PFSK-1 (cell line): Measurements from ENCODE around the gene ARSI.

ENCODE experiments used
- FOXP2 ChIP-seq: optimal IDR thresholded peaks from 2 replicates; pipeline ENCODE3; 2011; ENCODE audit warnings: borderline replicate concordance, control low read depth, inconsistent platforms; ENCODE audit not compliant: insufficient read depth; ENCODE audit errors: extremely low read length, extremely low read depth
- POLR2AphosphoS5 ChIP-seq: IDR thresholded peaks from 2 replicates; pipeline ENCODE4 v1.6.1; 2012; ENCODE audit warnings: low read depth, mild to moderate bottlenecking, control low read depth, low read length, moderate library complexity
- SIN3A ChIP-seq: IDR thresholded peaks from 2 replicates; pipeline ENCODE4 v1.6.1; 2012; ENCODE audit warnings: mild to moderate bottlenecking, low read length, moderate library complexity, borderline replicate concordance; ENCODE audit not compliant: insufficient read depth
- TAF1 ChIP-seq: IDR thresholded peaks from 2 replicates; pipeline ENCODE4 v1.6.1; 2012; ENCODE audit warnings: low read length, control low read depth, borderline replicate concordance; ENCODE audit not compliant: insufficient read depth
- TF ChIP-seq, protein P1 (sequence below), 2 experiments: IDR thresholded peaks; 2 replicates each; pipeline versions ENCODE4 v1.6.1 to v1.8.0; 2011 to 2012; ENCODE audit warnings: low read depth in 2 of 2, low read length in 2 of 2, control low read depth in 1 of 2, inconsistent platforms in 1 of 2, mild to moderate bottlenecking in 1 of 2, moderate library complexity in 1 of 2; ENCODE audit not compliant: insufficient read depth in 1 of 2

ARSI gene

DNA sequence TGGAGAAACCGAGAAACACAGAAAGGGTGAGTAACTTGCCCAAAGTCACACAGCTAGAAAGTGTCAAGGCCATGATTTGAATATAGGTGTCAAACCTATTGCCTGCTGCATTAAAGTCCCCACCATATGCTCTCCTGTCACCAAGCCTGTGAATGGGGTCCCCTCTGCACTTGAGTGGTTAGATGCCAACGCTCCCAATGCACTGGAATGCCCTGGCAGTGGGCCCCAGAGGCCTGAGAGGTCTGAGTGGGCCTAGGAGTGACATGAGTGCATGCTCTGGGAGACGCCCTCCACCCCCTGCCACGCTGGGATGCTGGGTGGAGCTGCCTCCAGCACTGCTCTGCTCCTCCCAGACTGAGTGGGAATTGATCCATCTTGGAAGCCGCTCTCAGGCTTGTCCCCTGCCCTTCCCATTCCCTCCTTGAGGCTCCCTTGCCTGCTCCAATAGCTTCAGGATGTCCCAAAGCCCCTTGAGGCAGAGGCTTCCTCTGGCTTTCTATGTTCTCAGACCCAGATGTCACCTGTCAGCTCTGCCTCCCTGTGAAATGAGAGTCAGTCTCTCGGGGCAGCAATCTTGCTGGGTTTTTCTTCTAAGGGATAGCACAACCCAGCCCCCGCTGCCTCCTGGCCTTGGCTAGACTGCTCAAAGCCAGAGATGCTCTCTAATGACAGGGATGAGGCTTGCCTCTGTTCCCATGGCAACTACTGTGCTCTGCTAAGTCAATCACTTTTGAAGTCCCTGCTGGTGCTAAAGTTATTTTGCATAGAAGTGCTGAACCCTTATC, 6.6 kb upstream of the ARSI start:
- TF ChIP-seq SIN3A (no peak), TAF1 (no peak), POLR2AphosphoS5 (no peak), FOXP2 (no peak)
- TF ChIP-seq, protein P1, sequence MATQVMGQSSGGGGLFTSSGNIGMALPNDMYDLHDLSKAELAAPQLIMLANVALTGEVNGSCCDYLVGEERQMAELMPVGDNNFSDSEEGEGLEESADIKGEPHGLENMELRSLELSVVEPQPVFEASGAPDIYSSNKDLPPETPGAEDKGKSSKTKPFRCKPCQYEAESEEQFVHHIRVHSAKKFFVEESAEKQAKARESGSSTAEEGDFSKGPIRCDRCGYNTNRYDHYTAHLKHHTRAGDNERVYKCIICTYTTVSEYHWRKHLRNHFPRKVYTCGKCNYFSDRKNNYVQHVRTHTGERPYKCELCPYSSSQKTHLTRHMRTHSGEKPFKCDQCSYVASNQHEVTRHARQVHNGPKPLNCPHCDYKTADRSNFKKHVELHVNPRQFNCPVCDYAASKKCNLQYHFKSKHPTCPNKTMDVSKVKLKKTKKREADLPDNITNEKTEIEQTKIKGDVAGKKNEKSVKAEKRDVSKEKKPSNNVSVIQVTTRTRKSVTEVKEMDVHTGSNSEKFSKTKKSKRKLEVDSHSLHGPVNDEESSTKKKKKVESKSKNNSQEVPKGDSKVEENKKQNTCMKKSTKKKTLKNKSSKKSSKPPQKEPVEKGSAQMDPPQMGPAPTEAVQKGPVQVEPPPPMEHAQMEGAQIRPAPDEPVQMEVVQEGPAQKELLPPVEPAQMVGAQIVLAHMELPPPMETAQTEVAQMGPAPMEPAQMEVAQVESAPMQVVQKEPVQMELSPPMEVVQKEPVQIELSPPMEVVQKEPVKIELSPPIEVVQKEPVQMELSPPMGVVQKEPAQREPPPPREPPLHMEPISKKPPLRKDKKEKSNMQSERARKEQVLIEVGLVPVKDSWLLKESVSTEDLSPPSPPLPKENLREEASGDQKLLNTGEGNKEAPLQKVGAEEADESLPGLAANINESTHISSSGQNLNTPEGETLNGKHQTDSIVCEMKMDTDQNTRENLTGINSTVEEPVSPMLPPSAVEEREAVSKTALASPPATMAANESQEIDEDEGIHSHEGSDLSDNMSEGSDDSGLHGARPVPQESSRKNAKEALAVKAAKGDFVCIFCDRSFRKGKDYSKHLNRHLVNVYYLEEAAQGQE (IDR thresholded peaks at IDR 0.05; ENCODE audit: insufficient read depth in 1 of 2, low read depth in 2 of 2, low read length in 2 of 2): no peak

DNA sequence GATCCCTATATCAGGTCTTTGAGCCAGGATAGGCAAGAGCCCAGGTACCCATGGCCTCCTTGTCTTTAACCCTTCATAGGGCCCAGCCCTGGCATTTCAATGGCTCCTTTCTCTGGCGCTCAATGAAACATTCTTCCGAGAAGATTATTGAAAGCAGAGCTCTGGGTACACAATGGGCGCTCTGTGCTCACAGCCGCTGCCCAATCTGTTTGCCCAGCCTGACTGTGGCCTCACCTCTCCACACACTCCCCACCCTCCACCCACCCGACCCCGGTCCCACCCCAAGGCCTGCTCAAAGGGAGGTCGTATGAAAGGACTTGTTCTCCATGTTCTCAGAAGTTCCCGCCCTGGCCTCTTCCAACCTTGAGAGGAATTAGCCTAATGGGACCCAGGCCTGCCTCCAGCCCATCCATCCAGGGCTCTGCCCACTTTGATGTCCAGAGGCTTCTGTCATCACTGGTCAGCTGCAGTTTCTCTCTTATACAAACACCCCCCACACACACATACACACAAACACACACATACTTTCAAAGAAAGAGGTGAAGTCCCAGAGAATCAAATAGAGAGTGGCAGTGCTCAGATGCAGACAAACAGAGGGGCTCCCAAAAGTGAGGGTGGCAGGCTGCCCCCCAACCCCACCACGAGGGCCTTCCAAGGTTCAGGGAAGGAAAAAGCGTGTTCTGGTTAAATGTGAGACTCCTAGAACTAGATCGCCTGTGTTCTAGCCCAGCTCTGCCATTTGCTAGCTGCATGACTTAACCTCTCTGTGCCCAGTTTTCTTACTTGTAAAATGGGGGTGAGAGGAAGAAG, 5.1 kb upstream of the ARSI start:
- TF ChIP-seq POLR2AphosphoS5 (no peak), FOXP2 (no peak)
- TF ChIP-seq, protein P1 (IDR thresholded peaks at IDR 0.05; ENCODE audit: insufficient read depth in 1 of 2, low read depth in 2 of 2, low read length in 2 of 2): no peak

GRCh38 chr5:150306775-150307174, 4.1 kb upstream of the ARSI start:
- TF ChIP-seq TAF1 (no peak), FOXP2 (no peak), SIN3A (no peak), POLR2AphosphoS5 (no peak)
- TF ChIP-seq, protein P1 (IDR thresholded peaks at IDR 0.05; ENCODE audit: insufficient read depth in 1 of 2, low read depth in 2 of 2, low read length in 2 of 2): no peak

- no peak for TF ChIP-seq TAF1
- TF ChIP-seq POLR2AphosphoS5: no peak
- no peak for TF ChIP-seq SIN3A
Measured at GRCh38 chr5:150305557-150305956, 2.9 kb upstream of the ARSI start.

DNA sequence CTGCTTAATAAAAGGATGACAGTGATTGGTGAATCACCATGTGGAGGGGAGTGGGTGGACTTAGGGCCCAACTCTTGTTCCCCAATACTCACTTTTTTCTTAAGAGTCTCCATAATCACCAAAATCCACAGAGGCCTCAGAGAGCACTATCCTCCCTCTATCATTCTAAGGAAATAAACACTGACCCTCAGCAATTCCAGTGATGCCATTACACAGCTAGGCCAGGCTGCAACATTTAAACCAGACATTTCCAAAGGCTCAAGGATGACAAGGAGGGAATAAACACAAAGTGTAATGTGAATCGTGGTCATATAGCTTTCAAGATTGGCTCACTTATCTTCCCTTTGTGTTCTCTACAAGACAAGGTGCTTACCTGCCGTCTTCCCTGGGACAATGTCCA, 2.4 kb upstream of the ARSI start:
- TF ChIP-seq POLR2AphosphoS5 (no peak), TAF1 (no peak), SIN3A (no peak)

- TF ChIP-seq, protein P1 (IDR thresholded peaks at IDR 0.05; ENCODE audit: insufficient read depth in 1 of 2, low read depth in 2 of 2, low read length in 2 of 2): no peak
Measured at GRCh38 chr5:150304481-150305081, 1.9 kb upstream of the ARSI start.
